Femur (tissue), 1 donor: ENCODE measurements around the gene RNF175.

Experiments
- DNase-seq: peaks from one replicate; pipeline ENCODE4 v3.0.0-alpha.2; 2017

Gene RNF175

GRCh38 chr4:153741541-153741940 lies 18.3 kb downstream of the RNF175 start:
- DNase-seq, result no peak

- no peak for DNase-seq
These were observed 23.8 kb downstream of the RNF175 start for GRCh38 chr4:153735906-153736461.

- no peak for DNase-seq
These were observed 25.9 kb downstream of the RNF175 start for GRCh38 chr4:153733751-153734448.

DNA sequence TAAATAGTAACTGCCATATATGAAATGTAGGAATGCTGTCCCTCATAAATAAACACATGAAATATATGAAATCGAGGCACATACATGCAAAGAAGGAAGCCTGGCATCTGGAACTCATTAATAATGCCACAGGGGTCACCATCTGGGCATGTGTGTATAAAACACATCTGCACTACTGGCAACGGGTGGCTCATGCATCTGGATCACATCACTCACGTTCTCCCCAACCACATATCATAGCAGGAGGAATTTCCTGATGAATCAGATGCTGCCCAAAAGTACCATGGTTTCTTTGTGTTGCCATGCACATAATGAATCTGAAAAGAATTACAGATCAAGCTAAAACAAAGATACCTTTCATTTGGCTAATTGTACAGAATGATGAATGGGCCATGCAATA lies 28.6 kb downstream of the RNF175 start:
- DNase-seq, result peak; percentile 45

GRCh38 chr4:153729895-153730294 lies 29.9 kb downstream of the RNF175 start:
- DNase-seq, result no peak

GRCh38 chr4:153728660-153729059 lies 31.2 kb downstream of the RNF175 start:
- DNase-seq, result no peak

DNA sequence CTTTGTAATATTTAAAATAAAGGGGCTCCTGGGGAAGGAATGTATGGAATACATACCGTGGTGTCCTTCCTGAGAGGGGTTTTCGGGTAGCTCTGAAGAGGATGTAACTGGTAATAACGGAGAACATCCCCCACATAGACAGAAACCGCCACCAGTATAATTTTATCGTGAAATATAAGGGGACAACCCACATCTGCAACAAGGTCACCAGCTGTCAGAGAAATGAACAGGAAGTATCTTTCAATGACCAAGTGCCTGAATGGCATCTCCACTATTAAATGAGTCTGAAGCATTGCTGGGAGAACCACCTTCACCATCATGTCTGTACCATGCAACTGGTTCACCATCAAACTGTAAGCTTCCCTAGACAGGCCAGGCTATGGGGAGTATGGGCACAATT lies 31.7 kb downstream of the RNF175 start:
- no peak for DNase-seq

DNA sequence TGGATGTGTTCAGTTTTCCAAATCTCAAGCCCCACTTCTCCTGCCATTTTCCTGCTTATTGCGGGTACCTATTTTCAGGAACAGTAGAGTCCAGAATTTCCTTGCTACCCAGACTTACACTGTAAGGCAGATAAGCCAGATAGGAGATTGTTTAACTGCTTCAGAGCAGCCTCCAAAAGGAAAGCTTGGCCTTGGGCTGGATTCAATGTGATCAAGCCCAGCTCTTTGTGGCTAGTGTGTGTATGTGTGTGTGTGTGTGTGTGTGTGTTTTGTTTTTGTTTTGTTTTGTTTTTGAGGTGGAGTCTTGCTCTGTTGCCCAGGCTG lies 34.0 kb downstream of the RNF175 start:
- DNase-seq, result no peak

GRCh38 chr4:153725136-153725830 lies 34.5 kb downstream of the RNF175 start:
- peak; percentile 51 for DNase-seq

DNA sequence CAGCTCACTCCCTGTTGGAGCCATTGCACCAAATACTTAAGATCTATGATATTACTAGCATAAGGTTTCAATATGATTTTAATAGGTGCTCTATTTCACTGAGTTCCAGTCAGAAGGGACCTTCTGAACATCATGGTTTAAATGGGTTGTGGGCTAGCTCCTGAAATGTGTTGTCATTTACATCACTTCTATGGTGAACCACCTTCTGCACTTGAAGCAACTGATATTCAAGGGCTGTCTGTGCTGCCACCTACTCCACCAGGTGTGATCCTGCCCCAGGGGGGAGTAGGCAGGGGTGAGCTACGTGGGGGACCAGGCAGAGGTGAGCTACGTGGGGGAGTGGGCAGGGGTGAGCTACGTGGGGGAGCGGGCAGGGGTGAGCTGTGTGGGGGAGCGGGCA lies 35.2 kb downstream of the RNF175 start:
- no peak for DNase-seq

- DNase-seq, result no peak
These were observed 37.8 kb downstream of the RNF175 start for GRCh38 chr4:153722036-153722435.

DNA sequence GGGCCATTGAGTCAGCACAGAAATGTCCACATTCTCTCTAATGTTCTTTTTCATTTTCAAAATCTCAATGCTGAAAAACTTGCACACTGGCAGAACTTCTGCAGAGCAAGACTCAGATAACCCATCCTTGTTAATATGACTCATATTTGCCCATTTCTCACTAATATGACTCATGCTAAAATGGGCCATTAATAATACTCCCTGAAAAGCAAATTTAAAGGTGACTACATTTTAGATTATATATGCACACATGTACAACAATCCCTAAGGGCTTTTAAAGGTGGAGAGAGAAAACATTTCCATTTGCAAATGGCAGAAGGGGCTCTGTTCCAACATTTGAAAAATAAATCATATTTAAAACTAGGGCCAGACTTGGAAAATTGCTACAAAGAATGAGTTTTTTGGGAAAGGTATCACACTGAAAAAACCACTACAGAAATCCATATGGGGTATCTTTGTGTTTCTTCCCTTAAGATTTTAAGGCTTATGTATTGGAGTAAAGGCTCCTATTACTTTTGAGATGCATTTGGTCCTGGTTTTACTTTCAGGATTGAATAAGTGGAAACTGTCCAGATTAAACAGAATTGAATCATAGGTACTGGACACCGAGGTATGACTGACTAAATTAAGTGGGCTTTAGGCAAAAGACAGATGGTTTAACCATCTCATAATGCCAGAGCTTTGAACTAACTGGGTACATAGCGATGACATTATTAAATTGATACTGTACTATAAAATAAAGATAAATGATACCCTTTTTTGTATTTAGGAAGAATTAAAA lies 45.8 kb downstream of the RNF175 start:
- no peak for DNase-seq

DNA sequence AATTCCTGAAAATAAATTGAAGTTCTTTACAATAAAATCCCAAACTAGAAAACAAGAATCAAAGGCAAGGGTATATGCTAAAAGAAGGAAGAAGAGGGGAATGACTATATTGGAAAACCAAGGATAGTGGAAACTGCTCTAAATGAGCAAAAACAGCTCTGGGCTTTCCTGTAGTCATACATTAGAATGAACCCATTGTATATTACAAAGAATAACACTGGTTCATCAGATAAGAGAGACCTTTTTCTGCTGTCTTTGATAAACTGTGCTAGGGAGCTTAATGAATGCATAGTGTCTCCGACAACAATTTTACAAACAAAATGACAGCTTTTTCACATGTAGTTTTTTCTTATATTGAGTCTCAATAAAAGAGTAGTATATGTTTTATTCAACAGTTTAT lies 49.1 kb downstream of the RNF175 start:
- no peak for DNase-seq

DNA sequence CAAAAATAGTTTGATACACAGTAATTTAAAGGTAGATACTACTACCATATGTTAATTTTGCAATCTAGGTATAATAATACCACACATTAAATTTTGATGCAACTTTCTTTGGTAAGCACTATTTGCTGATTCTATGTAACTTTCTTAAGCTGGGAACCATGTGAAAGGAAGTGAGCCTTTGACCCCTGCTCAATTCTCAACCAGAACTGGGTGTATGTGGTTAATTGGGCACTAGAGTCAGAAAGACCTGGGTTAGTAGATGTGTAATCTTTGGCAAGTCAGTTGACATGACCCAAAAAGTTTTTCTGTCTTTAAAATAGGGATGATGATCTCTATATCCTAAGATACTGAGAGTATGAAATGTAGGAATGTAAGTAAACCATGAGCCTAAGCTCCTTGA lies 53.3 kb downstream of the RNF175 start:
- no peak for DNase-seq

DNA sequence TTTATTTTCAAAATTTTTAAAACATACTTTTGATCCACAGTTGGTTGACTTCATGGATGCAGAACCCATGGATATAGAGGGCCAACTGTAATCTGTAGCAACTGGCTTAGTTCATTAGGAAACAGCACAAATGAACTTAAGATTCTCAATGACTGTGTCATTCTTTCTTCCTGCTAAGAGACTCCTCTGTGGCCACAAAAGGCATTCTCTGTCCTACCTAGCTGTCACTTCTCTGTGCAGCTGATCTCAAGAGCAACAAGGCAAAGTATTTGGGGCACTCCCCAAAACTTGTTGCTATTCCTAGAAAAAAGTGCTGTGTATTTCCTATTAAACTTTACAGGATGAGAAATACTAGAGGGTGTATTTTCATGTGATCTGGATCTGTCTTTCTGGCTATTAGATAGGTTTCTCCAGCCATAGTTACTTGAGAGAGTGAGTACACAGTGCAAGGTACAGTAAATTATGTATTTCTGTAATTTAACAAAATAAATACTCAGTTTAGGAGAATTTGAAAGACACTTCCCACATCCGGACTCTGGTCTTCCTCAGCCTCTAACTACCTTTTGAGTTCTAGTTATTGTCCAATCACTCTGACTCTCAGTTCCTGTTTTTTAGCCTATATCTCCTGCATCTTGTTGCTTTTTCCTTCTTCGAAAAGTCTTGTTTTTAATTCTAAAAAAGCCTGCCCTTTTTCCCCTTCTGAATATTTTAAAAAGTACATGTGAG lies 53.9 kb downstream of the RNF175 start:
- no peak for DNase-seq

DNA sequence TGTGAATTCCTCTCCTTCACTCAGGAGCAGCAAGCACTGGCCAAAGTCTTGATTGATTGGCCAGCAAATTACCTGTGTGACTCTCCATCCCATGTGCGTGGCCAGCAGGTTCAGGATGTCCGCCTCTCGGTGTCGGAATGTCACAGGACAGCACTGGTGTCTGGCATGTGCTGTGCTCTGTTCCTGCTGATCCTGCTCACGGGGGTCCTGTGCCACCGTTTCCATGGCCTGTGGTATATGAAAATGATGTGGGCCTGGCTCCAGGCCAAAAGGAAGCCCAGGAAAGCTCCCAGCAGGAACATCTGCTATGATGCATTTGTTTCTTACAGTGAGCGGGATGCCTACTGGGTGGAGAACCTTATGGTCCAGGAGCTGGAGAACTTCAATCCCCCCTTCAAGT lies 55.3 kb downstream of the RNF175 start:
- DNase-seq, result no peak

DNA sequence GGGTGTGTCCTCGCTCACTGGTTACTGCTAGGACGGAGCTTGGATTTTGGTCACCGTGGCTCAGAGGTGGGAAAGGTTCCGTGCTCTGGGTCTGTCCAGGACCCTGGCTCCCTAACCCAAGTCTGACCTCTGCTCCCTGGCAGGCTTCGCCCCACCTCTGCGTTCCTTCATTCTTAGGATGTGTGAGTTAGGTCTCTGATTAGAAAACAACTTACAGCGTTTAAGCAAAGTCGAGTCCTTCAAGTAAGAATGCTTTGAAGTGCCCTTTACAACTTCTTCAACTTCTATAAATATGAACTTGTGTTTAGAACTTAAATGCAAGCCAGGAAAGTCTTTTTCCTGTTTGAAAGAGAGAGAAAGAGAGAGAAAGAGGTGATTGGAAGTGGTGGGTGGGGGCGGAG lies 74.9 kb downstream of the RNF175 start:
- DNase-seq, result no peak

GRCh38 chr4:153684182-153684970 lies 75.4 kb downstream of the RNF175 start, which contains the start of gene TLR2:
Gene TLR2 (plus strand): TSS chr4:153684280. CDS start chr4:153702908, 18,628 bp downstream.
- DNase-seq, result peak; percentile 81

DNA sequence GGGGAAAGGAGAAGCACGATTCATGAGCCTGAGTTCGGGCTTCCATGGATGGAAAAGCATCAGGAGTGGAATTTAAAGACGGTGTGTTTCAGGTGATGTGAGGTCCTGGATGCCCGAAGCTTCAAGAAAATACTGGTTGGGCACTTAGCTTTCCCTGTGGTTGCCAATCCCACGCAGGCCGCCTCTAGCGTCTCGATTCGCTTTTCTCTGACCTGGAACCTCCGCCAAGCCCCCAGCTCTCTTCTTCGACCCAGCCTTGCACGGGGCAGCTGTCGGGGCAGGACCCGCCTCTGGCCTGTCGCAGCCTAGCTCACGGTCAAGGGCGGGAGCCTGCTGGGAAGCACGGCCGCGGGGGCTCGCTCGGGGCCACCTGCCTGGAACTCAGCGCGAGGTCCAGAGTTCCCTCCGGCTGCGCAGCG lies 76.1 kb downstream of the RNF175 start:
- DNase-seq, result no peak

- DNase-seq, result no peak
These were observed 80.3 kb downstream of the RNF175 start for GRCh38 chr4:153679486-153679885.

- no peak for DNase-seq
These were observed 82.8 kb downstream of the RNF175 start for GRCh38 chr4:153676984-153677383.

- DNase-seq, result no peak
These were observed 83.3 kb downstream of the RNF175 start for GRCh38 chr4:153676486-153676885.
